Hepatic stellate cell (primary cell): ENCODE data around the gene NCAPD2.
"Not testable (repeated sequence)": the region's sequence is repeated elsewhere in the genome, so short reads cannot be mapped to it uniquely, and the experiment has no call there.

Source experiments
- DNase-seq: peaks from one replicate; pipeline ENCODE4 v3.0.0; 2011; ENCODE audit warnings: low spot score

The NCAPD2 gene

DNA sequence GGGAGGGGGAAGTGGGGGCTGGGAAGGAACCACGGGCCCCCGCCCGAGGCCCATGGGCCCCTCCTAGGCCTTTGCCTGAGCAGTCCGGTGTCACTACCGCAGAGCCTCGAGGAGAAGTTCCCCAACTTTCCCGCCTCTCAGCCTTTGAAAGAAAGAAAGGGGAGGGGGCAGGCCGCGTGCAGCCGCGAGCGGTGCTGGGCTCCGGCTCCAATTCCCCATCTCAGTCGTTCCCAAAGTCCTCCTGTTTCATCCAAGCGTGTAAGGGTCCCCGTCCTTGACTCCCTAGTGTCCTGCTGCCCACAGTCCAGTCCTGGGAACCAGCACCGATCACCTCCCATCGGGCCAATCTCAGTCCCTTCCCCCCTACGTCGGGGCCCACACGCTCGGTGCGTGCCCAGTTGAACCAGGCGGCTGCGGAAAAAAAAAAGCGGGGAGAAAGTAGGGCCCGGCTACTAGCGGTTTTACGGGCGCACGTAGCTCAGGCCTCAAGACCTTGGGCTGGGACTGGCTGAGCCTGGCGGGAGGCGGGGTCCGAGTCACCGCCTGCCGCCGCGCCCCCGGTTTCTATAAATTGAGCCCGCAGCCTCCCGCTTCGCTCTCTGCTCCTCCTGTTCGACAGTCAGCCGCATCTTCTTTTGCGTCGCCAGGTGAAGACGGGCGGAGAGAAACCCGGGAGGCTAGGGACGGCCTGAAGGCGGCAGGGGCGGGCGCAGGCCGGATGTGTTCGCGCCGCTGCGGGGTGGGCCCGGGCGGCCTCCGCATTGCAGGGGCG lies 40.2 kb downstream of the NCAPD2 start, which contains the start of gene GAPDH:
TSS of gene GAPDH (plus strand) at position 595 of the 772 bp plus-strand sequence. CDS start 316 bp downstream, outside the sequence.
- DNase-seq: peak; percentile 91

DNA sequence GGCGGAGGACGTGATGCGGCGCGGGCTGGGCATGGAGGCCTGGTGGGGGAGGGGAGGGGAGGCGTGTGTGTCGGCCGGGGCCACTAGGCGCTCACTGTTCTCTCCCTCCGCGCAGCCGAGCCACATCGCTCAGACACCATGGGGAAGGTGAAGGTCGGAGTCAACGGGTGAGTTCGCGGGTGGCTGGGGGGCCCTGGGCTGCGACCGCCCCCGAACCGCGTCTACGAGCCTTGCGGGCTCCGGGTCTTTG lies 40.7 kb downstream of the NCAPD2 start:
- no peak for DNase-seq

DNA sequence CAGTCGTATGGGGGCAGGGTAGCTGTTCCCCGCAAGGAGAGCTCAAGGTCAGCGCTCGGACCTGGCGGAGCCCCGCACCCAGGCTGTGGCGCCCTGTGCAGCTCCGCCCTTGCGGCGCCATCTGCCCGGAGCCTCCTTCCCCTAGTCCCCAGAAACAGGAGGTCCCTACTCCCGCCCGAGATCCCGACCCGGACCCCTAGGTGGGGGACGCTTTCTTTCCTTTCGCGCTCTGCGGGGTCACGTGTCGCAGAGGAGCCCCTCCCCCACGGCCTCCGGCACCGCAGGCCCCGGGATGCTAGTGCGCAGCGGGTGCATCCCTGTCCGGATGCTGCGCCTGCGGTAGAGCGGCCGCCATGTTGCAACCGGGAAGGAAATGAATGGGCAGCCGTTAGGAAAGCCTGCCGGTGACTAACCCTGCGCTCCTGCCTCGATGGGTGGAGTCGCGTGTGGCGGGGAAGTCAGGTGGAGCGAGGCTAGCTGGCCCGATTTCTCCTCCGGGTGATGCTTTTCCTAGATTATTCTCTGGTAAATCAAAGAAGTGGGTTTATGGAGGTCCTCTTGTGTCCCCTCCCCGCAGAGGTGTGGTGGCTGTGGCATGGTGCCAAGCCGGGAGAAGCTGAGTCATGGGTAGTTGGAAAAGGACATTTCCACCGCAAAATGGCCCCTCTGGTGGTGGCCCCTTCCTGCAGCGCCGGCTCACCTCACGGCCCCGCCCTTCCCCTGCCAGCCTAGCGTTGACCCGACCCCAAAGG lies 41.2 kb downstream of the NCAPD2 start:
- peak; percentile 74 for DNase-seq

DNA sequence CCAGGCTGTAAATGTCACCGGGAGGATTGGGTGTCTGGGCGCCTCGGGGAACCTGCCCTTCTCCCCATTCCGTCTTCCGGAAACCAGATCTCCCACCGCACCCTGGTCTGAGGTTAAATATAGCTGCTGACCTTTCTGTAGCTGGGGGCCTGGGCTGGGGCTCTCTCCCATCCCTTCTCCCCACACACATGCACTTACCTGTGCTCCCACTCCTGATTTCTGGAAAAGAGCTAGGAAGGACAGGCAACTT lies 41.7 kb downstream of the NCAPD2 start:
- no peak for DNase-seq

DNA sequence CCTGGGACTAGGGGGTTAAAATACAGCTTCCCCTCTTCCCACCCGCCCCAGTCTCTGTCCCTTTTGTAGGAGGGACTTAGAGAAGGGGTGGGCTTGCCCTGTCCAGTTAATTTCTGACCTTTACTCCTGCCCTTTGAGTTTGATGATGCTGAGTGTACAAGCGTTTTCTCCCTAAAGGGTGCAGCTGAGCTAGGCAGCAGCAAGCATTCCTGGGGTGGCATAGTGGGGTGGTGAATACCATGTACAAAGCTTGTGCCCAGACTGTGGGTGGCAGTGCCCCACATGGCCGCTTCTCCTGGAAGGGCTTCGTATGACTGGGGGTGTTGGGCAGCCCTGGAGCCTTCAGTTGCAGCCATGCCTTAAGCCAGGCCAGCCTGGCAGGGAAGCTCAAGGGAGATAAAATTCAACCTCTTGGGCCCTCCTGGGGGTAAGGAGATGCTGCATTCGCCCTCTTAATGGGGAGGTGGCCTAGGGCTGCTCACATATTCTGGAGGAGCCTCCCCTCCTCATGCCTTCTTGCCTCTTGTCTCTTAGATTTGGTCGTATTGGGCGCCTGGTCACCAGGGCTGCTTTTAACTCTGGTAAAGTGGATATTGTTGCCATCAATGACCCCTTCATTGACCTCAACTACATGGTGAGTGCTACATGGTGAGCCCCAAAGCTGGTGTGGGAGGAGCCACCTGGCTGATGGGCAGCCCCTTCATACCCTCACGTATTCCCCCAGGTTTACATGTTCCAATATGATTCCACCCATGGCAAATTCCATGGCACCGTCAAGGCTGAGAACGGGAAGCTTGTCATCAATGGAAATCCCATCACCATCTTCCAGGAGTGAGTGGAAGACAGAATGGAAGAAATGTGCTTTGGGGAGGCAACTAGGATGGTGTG lies 42.3 kb downstream of the NCAPD2 start:
- DNase-seq: no peak

DNA sequence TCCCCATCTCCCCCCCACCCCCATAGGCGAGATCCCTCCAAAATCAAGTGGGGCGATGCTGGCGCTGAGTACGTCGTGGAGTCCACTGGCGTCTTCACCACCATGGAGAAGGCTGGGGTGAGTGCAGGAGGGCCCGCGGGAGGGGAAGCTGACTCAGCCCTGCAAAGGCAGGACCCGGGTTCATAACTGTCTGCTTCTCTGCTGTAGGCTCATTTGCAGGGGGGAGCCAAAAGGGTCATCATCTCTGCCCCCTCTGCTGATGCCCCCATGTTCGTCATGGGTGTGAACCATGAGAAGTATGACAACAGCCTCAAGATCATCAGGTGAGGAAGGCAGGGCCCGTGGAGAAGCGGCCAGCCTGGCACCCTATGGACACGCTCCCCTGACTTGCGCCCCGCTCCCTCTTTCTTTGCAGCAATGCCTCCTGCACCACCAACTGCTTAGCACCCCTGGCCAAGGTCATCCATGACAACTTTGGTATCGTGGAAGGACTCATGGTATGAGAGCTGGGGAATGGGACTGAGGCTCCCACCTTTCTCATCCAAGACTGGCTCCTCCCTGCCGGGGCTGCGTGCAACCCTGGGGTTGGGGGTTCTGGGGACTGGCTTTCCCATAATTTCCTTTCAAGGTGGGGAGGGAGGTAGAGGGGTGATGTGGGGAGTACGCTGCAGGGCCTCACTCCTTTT lies 43.1 kb downstream of the NCAPD2 start:
- DNase-seq: no peak

DNA sequence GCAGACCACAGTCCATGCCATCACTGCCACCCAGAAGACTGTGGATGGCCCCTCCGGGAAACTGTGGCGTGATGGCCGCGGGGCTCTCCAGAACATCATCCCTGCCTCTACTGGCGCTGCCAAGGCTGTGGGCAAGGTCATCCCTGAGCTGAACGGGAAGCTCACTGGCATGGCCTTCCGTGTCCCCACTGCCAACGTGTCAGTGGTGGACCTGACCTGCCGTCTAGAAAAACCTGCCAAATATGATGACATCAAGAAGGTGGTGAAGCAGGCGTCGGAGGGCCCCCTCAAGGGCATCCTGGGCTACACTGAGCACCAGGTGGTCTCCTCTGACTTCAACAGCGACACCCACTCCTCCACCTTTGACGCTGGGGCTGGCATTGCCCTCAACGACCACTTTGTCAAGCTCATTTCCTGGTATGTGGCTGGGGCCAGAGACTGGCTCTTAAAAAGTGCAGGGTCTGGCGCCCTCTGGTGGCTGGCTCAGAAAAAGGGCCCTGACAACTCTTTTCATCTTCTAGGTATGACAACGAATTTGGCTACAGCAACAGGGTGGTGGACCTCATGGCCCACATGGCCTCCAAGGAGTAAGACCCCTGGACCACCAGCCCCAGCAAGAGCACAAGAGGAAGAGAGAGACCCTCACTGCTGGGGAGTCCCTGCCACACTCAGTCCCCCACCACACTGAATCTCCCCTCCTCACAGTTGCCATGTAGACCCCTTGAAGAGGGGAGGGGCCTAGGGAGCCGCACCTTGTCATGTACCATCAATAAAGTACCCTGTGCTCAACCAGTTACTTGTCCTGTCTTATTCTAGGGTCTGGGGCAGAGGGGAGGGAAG lies 43.9 kb downstream of the NCAPD2 start:
- not testable (repeated sequence) for DNase-seq

DNA sequence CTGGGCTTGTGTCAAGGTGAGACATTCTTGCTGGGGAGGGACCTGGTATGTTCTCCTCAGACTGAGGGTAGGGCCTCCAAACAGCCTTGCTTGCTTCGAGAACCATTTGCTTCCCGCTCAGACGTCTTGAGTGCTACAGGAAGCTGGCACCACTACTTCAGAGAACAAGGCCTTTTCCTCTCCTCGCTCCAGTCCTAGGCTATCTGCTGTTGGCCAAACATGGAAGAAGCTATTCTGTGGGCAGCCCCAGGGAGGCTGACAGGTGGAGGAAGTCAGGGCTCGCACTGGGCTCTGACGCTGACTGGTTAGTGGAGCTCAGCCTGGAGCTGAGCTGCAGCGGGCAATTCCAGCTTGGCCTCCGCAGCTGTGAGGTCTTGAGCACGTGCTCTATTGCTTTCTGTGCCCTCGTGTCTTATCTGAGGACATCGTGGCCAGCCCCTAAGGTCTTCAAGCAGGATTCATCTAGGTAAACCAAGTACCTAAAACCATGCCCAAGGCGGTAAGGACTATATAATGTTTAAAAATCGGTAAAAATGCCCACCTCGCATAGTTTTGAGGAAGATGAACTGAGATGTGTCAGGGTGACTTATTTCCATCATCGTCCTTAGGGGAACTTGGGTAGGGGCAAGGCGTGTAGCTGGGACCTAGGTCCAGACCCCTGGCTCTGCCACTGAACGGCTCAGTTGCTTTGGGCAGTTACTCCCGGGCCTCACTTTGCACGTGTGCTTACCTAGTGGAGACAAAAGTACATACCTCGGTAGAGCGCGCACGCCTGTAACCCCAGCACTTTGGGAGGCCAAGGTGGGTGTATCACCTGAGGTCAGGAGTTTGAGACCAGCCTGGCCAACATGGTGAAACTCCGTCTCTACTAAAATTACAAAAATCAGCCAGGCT lies 44.8 kb downstream of the NCAPD2 start:
- DNase-seq: no peak

DNA sequence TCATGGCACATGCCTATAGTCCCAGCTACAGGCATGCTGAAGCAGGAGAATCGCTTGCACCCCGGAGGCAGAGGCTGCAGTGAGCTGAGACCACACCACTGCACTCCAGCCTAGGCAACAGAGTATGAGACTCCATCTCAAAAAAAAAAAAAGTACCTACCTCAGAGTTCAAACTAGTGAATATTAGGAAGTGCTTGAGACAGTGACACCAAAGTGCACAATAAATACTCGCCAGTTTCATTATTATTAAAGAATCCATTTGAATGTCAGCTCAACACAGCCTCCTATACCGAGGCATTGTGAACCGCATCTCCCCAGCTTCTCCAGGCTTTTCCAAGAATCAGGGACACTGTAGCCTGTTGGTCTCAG lies 45.4 kb downstream of the NCAPD2 start:
- no peak for DNase-seq

DNA sequence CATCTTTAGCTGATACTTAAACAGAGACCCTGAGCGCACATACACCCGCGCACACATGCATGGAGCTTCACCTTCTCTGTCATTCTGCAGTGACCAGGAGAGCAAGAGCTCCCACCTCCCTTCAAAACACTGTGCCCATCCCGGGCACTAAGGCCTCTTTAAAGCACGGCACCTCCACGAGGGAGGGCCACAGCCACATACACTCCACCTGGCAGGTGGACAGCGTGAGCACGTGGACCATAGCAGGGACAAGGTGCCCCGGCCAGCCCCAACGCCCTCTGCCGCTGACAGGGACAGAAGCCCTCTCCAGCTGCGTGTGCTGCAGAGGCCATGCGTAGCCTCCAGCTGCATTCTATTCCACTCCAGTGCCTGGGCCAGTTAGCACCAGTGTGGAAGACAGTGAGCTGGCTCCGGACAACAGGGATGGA lies 45.8 kb downstream of the NCAPD2 start:
- no peak for DNase-seq

DNA sequence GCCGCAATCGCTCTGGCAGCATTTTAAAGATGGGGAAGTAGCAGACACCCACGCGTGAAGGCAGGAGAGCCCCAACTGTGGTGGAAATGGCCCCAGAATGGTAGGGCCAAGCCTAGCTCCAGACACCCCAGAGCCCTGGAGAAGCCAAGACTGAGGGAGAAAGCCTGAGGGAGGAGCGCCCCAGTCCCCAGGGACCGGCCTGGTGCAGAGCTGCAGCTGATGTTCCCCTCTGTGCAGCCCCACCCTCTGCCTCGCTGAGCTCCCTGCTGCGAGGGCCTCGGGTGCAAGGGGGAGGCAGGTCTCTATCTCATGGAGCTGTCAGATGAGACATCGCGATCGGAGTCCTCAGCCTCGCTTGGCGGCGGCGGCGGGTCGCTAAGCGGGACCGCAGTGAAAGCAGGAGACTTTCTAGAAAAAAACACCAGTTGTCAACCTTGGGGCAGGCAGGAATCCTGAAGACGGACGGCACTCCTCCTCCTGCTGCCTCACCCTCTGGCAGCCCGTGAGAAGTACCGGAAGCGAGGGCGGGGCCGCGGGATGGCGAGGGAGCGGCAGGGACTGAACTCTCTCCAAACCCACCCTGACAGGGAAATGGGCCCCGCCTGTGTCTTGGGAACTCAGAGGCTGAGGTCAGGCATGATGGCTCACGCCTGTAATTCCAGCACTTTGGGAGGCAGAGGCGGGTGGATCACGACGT lies 46.4 kb downstream of the NCAPD2 start:
- DNase-seq: peak; percentile 97

DNA sequence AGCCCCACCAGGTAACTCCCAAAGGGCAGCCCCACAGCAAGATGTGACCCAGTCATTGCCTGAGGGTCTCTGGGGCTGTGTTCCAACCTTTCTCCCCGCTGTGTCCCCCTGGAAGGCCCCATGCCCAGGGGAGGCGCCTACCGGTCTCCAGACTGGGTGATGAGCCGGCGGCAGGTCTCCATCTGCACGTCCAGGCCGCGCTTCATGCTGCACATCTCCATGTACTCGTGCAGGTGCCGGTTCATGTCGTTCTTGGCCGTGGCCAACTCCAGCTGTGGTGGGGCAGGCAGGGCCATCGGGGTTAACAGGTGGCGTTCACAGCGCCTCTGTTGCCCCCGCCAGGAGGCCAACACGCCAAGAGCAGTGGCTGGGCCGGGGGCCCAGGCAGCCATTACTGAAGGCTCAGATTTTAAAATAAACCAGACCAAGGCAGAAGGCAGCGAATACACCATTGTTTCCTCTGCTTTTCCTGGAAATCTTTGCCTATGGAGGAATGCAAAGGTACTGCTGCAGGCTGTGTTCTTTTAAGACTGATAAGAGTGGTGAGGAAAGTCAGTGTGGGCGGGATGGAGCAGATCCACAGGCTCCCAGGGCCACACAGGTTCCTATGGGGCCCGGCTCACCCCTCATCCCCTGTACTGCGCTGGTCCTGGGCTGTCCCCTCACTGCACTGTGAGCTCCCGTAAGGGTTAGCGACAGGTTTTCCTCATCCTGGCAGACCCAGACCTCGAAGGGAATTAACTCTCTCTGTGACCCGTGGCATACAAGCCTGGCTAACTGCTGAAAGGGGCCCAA lies 47.7 kb downstream of the NCAPD2 start:
- no peak for DNase-seq

DNA sequence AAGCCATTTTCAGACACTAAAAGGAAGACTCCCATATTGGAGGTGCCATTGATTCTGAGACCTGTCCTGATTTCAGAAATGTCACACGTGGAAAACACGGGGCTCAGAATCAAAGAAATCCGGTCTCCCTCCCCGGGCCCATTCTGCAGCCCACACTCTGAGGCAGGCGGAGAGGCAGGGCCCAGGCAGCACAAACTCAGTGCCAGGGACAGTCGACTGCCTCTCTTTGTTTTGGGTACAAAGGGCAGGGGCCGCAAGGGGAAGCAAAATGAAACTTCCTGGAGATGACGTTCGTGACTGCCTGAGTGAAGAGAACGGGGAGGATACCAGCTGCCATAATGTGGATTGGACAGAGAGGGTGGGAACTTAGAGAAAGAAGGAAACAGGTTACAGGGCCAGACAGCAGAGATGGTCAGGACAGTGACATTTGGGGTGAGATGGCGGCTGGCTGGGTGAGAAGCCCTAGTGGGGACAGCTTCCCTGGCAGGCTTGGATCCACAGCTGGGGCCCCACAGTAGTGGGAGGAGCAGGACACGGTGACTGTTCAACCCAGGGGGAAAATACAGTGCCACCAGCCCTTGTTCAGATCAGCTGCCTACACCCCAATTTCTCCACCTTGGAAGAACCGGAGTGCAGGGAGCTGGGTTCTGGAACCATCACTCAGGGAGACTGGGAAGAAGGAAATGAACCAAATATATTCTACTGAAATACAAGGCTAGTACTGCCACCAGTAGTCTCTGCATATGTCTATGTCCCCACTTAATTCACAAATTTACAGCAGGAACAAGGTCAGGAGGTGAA lies 48.5 kb downstream of the NCAPD2 start:
- DNase-seq: no peak

DNA sequence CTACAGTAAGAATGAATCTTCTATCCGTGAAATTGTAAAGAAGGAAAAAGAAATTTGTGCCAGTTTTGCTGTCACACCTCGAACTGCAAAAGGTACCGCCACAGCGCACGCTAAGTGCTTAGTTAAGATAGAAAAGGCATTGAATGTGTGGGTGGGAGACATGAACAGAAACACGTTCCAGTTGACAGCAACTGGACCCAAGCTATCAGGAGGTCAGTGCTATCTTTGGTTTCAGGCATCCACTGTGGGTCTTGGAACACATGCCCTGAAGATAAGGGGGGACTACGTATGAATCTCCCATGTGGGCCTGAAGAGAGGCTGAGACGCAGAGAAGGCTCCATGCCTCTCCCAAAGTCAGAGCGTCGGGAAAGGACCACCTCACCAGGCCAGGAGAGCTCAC lies 52.1 kb downstream of the NCAPD2 start:
- DNase-seq: no peak

DNA sequence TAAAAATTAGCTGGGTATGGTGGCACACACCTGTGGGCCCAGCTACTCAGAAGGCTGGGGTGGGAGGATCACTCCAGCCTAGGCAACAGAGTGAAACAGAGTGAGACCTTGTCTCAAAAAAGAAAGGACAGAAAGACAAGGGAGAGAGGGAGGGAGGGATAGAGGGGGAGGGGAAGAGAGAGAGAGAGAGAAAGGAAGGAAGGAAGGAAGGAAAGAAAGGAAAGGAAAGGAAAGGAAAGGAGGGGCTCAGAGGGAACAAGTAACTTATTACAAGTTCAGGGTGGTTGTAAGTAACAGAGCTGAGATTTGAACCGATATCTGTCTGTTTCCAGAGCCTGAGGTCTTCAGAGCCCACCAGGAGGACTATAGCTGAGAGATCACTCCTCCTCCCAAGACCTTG lies 53.7 kb downstream of the NCAPD2 start:
- DNase-seq: no peak

DNA sequence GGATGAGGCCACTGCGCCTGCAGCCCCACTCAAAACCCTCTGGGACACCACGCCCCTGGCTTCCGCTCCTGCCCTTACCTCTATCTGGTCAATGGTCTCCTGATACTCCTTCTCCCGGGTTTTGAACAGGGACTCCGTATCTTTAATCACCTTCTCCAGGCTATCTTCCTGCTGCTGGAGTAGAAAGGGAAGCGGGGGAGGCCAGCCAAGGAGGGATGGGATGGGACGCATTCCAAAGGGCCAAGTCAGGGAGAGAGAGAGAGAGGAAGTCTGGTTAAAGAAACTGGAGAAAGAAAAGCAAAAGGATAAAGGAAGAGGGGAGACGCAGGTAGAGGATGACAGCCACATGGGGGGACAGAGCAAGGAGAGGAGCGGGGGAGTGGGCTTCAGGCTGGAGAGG lies 54.1 kb downstream of the NCAPD2 start:
- DNase-seq: peak; percentile 83

DNA sequence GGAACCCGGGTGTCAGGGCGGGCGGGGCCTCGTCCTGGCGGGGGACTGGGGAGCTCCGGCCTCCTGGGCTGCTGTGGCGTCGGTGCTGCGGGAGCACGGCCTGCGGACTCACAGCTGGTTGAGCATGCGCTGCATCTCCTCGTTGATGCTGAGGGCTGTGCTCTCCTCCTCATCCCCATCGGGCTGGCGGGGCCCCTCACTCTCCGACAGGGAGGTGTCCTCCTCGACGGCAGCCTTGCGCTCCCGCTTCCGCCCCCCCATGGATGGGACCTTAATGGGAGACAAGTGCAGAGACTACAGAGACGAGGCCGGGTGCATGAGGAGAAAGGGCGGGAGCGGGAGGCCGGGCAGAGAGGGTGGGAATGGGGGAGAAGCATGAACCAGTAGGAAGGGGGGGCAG lies 54.7 kb downstream of the NCAPD2 start:
- no peak for DNase-seq

DNA sequence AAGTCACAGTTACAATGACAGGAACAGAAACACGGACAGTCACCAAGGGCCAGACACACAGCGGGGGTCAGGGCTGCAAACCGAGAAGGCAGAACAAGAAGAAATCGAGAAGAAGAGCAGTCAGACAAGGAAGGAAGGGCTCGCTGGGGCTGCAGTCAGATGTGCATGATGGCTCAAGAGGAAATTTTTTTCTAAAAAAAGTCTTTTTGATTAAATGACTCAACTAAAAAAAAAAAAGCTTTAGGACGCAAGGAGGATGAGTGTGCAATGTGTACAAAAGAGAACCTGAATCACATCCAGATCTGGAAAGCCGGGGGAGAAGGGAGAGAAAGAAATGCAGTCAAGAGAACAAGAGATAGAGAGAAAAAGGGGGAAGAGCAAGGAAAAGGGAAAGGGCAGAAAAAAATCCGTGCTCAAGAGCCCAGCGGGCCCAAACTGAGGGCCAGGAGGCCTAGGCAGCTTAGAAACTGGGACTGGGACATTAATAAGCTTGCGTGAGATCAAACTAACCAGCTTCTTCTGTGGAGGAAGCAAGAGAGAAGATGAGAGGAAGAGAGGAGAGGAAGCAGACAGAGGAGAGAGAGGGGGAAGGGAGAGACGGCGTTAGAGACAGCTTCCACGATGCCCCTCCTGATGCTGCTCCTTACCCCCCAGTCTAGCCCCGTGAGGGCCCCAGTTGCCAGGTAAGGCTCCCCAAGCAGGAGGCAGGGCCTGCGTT lies 55.2 kb downstream of the NCAPD2 start:
- DNase-seq: peak; percentile 77
